RWPE2 (cell line): Measurements from ENCODE around the gene THSD4.
A peak's percentile ranks its signal among the peaks of the same experiment; 100 is the strongest.

ENCODE experiments used
- ATAC-seq: fragments of 200-7000 bp; cut with Tn5 transposase; 3 replicates; pipeline ENCODE4 v1.9.1; 2021; ENCODE audit warnings: low read depth
- DNase-seq: peaks from one replicate; pipeline ENCODE4 v3.0.0-alpha.2; 2020; ENCODE audit warnings: low spot score
- H3K27ac ChIP-seq: fragments of 450-650 bp; 2 replicates; pipeline ENCODE4 v1.5.1; 2017; ENCODE audit warnings: mild to moderate bottlenecking; ENCODE audit not compliant: poor library complexity, severe bottlenecking
- H3K27me3 ChIP-seq: fragments of 250-450 bp; sonication (Bioruptor Pico); 2 replicates; pipeline ENCODE4 v1.5.1; 2021; ENCODE audit warnings: mild to moderate bottlenecking, moderate library complexity; ENCODE audit not compliant: insufficient read depth, poor library complexity, severe bottlenecking
- H3K36me3 ChIP-seq: fragments of 250-450 bp; sonication (Bioruptor Pico); 2 replicates; pipeline ENCODE4 v1.5.1; 2020; ENCODE audit warnings: low read depth, mild to moderate bottlenecking, moderate library complexity
- H3K4me1 ChIP-seq: fragments of 250-450 bp; sonication (Bioruptor Pico); 2 replicates; pipeline ENCODE4 v1.5.1; 2021; ENCODE audit warnings: mild to moderate bottlenecking, moderate library complexity; ENCODE audit not compliant: insufficient read depth, poor library complexity, severe bottlenecking
- H3K4me3 ChIP-seq: fragments of 250-450 bp; sonication (Bioruptor Pico); 2 replicates; pipeline ENCODE4 v1.5.1; 2021; ENCODE audit warnings: mild to moderate bottlenecking, moderate library complexity; ENCODE audit not compliant: severe bottlenecking
- H3K9me3 ChIP-seq: fragments of 250-450 bp; sonication (Bioruptor Pico); 2 replicates; pipeline ENCODE4 v1.5.1; 2021; ENCODE audit warnings: mild to moderate bottlenecking, moderate library complexity; ENCODE audit not compliant: severe bottlenecking
- CTCF ChIP-seq: fragments of 450-650 bp; IDR thresholded peaks from one replicate; pipeline ENCODE4 v1.5.1; 2017; ENCODE audit warnings: mild to moderate bottlenecking, moderate library complexity; ENCODE audit not compliant: poor library complexity, severe bottlenecking

The THSD4 gene

GRCh38 chr15:71529361-71529760 is 414.1 kb downstream of the THSD4 start:
- Histone ChIP-seq H3K27me3 (no peaks in the 10 kb centered on the region), H3K9me3 (no peaks in the 10 kb centered on the region), H3K27ac (no peak overlapping the region), H3K36me3 (no peaks in the 10 kb centered on the region), H3K4me1 (no peaks in the 10 kb centered on the region), H3K4me3 (no peak overlapping the region)
- DNase-seq, result no peak
- no peak for TF ChIP-seq CTCF
- ATAC-seq, result no peak

- TF ChIP-seq CTCF, result no peak
- no peak overlapping the region for H3K4me3 ChIP-seq
Observed at GRCh38 chr15:71530116-71530515, 414.8 kb downstream of the THSD4 start.

GRCh38 chr15:71532994-71533393 is 417.7 kb downstream of the THSD4 start:
- peak; percentile 98 for TF ChIP-seq CTCF
- DNase-seq (no peak), ATAC-seq (peak; percentile 65)
- H3K4me1 ChIP-seq, result peaks cover 9% of the 10 kb centered on the region
- no peaks in the 10 kb centered on the region for H3K27me3 ChIP-seq
- H3K36me3 ChIP-seq, result no peaks in the 10 kb centered on the region
- H3K9me3 ChIP-seq, result no peaks in the 10 kb centered on the region
- H3K27ac ChIP-seq, result no peak overlapping the region
- H3K4me3 ChIP-seq, result no peak overlapping the region

More at GRCh38 chr15:71530116-71530515, 414.8 kb downstream of the THSD4 start:
- ATAC-seq, result no peak
- Histone ChIP-seq H3K4me1 (no peaks in the 10 kb centered on the region), H3K9me3 (no peaks in the 10 kb centered on the region), H3K36me3 (no peaks in the 10 kb centered on the region), H3K27ac (no peak overlapping the region), H3K27me3 (no peaks in the 10 kb centered on the region)
- DNase-seq, result no peak

GRCh38 chr15:71538181-71538580 is 422.9 kb downstream of the THSD4 start:
- TF ChIP-seq CTCF, result no peak
- Histone ChIP-seq H3K36me3 (no peaks in the 10 kb centered on the region), H3K27me3 (no peaks in the 10 kb centered on the region), H3K4me1 (peaks cover 22% of the 10 kb centered on the region), H3K9me3 (no peaks in the 10 kb centered on the region), H3K4me3 (no peak overlapping the region), H3K27ac (peak overlapping the region; percentile 50)
- ATAC-seq (peak; percentile 94), DNase-seq (no peak)

GRCh38 chr15:71541746-71542145 is 426.5 kb downstream of the THSD4 start:
- DNase-seq (no peak), ATAC-seq (no peak)
- Histone ChIP-seq H3K4me1 (peaks cover 22% of the 10 kb centered on the region), H3K36me3 (no peaks in the 10 kb centered on the region), H3K27me3 (no peaks in the 10 kb centered on the region), H3K4me3 (no peak overlapping the region), H3K27ac (no peak overlapping the region), H3K9me3 (no peaks in the 10 kb centered on the region)
- TF ChIP-seq CTCF, result no peak
